Cardiac septum (tissue), 1 donor: ENCODE data around the gene NME2. TPM values are rescaled to one million over a fixed set of nuclear protein-coding genes. Genes with fewer than 3 reads are reported as not detected.
"Not testable (repeated sequence)": the region's sequence is repeated elsewhere in the genome, so short reads cannot be mapped to it uniquely, and the experiment has no call there.

Experiments used
- DNase-seq: peaks from one replicate; pipeline ENCODE4 v3.0.0-alpha.2; 2020; ENCODE audit warnings: low spot score
- intact Hi-C: fragments of 100-400 bp; cut with DNase I; formaldehyde crosslinking; loops from one replicate; pipeline ENCODE4 v1.14.0; 2022
- total RNA-seq: library from RNA; stranded (reverse); fragmentation: NEBNext Ultra II Directional; extraction: Animal tissue kit (Norgen Biotek cat#: 25700); gene quantifications from one replicate; pipeline ENCODE4 v1.2.1, GENCODE V29; 2021
- donor health status: DM: no; HTN: no; CAD: no.

Gene NME2
- total RNA-seq, 1 donor from 2014 or later = 225 TPM

GRCh38 chr17:51147650-51148049 is 18.6 kb upstream of the NME2 start:
- no peak for DNase-seq
- intact Hi-C loops = no loop called here

GRCh38 chr17:51149163-51149562 is 17.0 kb upstream of the NME2 start:
- intact Hi-C loops = no loop called here
- no peak for DNase-seq

GRCh38 chr17:51150932-51151331 is 15.3 kb upstream of the NME2 start:
- no peak for DNase-seq
- intact Hi-C loops = no loop called here

GRCh38 chr17:51152766-51153209 is 13.4 kb upstream of the NME2 start:
- intact Hi-C loops = loop anchor here (1.0 to 2.0 kb wide), 3 partner anchors 31 to 152 kb away; no protein-coding TSS in a partner anchor
- no peak for DNase-seq

GRCh38 chr17:51153210-51154072 is 12.8 kb upstream of the NME2 start, which contains the start of gene NME1:
NME1 (plus strand) TSS chr17:51153559; CDS start chr17:51155655, 2,096 bp downstream.
- peak; percentile 99 for DNase-seq

GRCh38 chr17:51154176-51154575 is 12.0 kb upstream of the NME2 start:
- DNase-seq = no peak
- intact Hi-C loops = no loop called here

More at GRCh38 chr17:51153210-51154072, 12.8 kb upstream of the NME2 start, which contains the start of gene NME1:
- intact Hi-C loops = loop anchor here (1.0 to 2.0 kb wide), 3 partner anchors 32 to 153 kb away; no protein-coding TSS in a partner anchor

- DNase-seq = no peak
- intact Hi-C loops = no loop called here
Measured at GRCh38 chr17:51155416-51155815, 10.8 kb upstream of the NME2 start.

- no peak for DNase-seq
- intact Hi-C loops = loop anchor here (10.0 kb wide), 1 partner anchor 95 kb away; no protein-coding TSS in a partner anchor
Measured at GRCh38 chr17:51159604-51160003, 6.6 kb upstream of the NME2 start.

GRCh38 chr17:51161541-51161940 is 4.7 kb upstream of the NME2 start:
- intact Hi-C loops = loop anchor here (10.0 kb wide), 1 partner anchor 93 kb away; no protein-coding TSS in a partner anchor

GRCh38 chr17:51164911-51165679 is 1.1 kb upstream of the NME2 start:
- no peak for DNase-seq
- intact Hi-C loops = loop anchor here (10.0 kb wide), 1 partner anchor 90 kb away; no protein-coding TSS in a partner anchor

More at GRCh38 chr17:51161541-51161940, 4.7 kb upstream of the NME2 start:
- no peak for DNase-seq

GRCh38 chr17:51165680-51166197 is 472 bp upstream of the NME2 start:
- intact Hi-C loops = loop anchor here (10.0 kb wide), 1 partner anchor 89 kb away; no protein-coding TSS in a partner anchor
- DNase-seq = no peak

GRCh38 chr17:51166987-51167931 is 1.0 kb downstream of the NME2 start:
- DNase-seq = no peak
- intact Hi-C loops = loop anchor here (10.0 kb wide), 1 partner anchor 88 kb away; no protein-coding TSS in a partner anchor

- intact Hi-C loops = loop anchor here (10.0 kb wide), 1 partner anchor 85 kb away; no protein-coding TSS in a partner anchor
- no peak for DNase-seq
Measured at GRCh38 chr17:51169340-51169739, 3.1 kb downstream of the NME2 start.

- no peak for DNase-seq
- intact Hi-C loops = no loop called here
Measured at GRCh38 chr17:51170736-51171135, 4.5 kb downstream of the NME2 start.

- intact Hi-C loops, DNase-seq: not testable (repeated sequence)
Measured at GRCh38 chr17:51172030-51172429, 5.8 kb downstream of the NME2 start.

- DNase-seq = no peak
- intact Hi-C loops = no loop called here
Measured at GRCh38 chr17:51180486-51180885, 14.3 kb downstream of the NME2 start.

- DNase-seq = no peak
- intact Hi-C loops = no loop called here
Measured at GRCh38 chr17:51184124-51184523, 17.9 kb downstream of the NME2 start.

- no peak for DNase-seq
- intact Hi-C loops = no loop called here
Measured at GRCh38 chr17:51185763-51186332, 19.6 kb downstream of the NME2 start.
